MM.1S (cell line): Measurements from ENCODE around the gene ANKRD65.
"Not testable (repeated sequence)": the region's sequence is repeated elsewhere in the genome, so short reads cannot be mapped to it uniquely, and the experiment has no call there.

Source experiments
- DNase-seq: peaks from one replicate; pipeline ENCODE4 v3.0.0-alpha.2; 2015
- H2AFZ ChIP-seq: fragments of 300-600 bp; sonication (generic); 2 replicates; pipeline ENCODE4 v1.6.0; 2016; ENCODE audit warnings: antibody characterized with exemption, low read length
- H3F3A ChIP-seq: fragments of 300-600 bp; sonication (generic); 2 replicates; pipeline ENCODE4 v1.6.1; 2016; ENCODE audit warnings: mild to moderate bottlenecking, antibody characterized with exemption, low read length, moderate library complexity, mixed read lengths; ENCODE audit not compliant: insufficient read depth
- H3K27ac ChIP-seq: fragments of 300-600 bp; sonication (generic); 2 replicates; pipeline ENCODE4 v1.5.1; 2016; ENCODE audit warnings: mild to moderate bottlenecking, low read length
- H3K27me3 ChIP-seq: fragments of 300-600 bp; sonication (generic); replicated peaks from 2 replicates; pipeline ENCODE4 v1.6.0; 2016; ENCODE audit warnings: low read length; ENCODE audit not compliant: insufficient read depth
- H3K36me3 ChIP-seq: fragments of 300-600 bp; sonication (generic); replicated peaks from 2 replicates; pipeline ENCODE4 v1.6.1; 2016; ENCODE audit warnings: mild to moderate bottlenecking, low read length, mixed read lengths; ENCODE audit not compliant: insufficient read depth
- H3K4me1 ChIP-seq: fragments of 300-600 bp; sonication (generic); 2 replicates; pipeline ENCODE4 v1.6.1; 2016; ENCODE audit warnings: low read length, mixed read lengths
- H3K4me2 ChIP-seq: fragments of 300-600 bp; sonication (generic); 2 replicates; pipeline ENCODE4 v1.6.0; 2016; ENCODE audit warnings: low read depth, low read length
- H3K4me3 ChIP-seq: fragments of 300-600 bp; sonication (generic); 2 replicates; pipeline ENCODE4 v1.5.1; 2016; ENCODE audit warnings: low read length, mixed read lengths
- H3K79me2 ChIP-seq: fragments of 300-600 bp; sonication (generic); 2 replicates; pipeline ENCODE4 v1.6.1; 2016; ENCODE audit warnings: mixed run types, low read length, mixed read lengths
- H3K9ac ChIP-seq: fragments of 300-600 bp; sonication (generic); 2 replicates; pipeline ENCODE4 v1.6.1; 2016; ENCODE audit warnings: low read length, mixed read lengths
- H3K9me2 ChIP-seq: fragments of 300-600 bp; sonication (generic); replicated peaks from 2 replicates; pipeline ENCODE4 v1.6.1; 2016; ENCODE audit warnings: mild to moderate bottlenecking, low read length, mixed read lengths; ENCODE audit not compliant: insufficient read depth
- H3K9me3 ChIP-seq: fragments of 300-600 bp; sonication (generic); replicated peaks from 2 replicates; pipeline ENCODE4 v1.6.1; 2016; ENCODE audit warnings: mild to moderate bottlenecking, low read length, mixed read lengths; ENCODE audit not compliant: insufficient read depth
- H4K20me1 ChIP-seq: fragments of 300-600 bp; sonication (generic); 2 replicates; pipeline ENCODE4 v1.6.1; 2016; ENCODE audit warnings: mild to moderate bottlenecking, low read length, moderate library complexity, mixed read lengths; ENCODE audit not compliant: insufficient read depth
- EZH2 ChIP-seq: fragments of 300-600 bp; sonication (generic); optimal IDR thresholded peaks from 2 replicates; pipeline ENCODE3; 2017; ENCODE audit warnings: low read depth, mild to moderate bottlenecking, antibody characterized with exemption, low read length, mixed read lengths
- EZH2phosphoT487 ChIP-seq: fragments of 300-600 bp; sonication (generic); IDR thresholded peaks from 2 replicates; pipeline ENCODE4 v1.6.1; 2018; ENCODE audit warnings: antibody characterized with exemption, low read length
- TF ChIP-seq, protein P1 (sequence below): fragments of 300-600 bp; sonication (generic); IDR thresholded peaks from 2 replicates; pipeline ENCODE4 v1.5.1; 2016; ENCODE audit warnings: antibody characterized with exemption, low read length, mixed read lengths

ANKRD65 gene

DNA sequence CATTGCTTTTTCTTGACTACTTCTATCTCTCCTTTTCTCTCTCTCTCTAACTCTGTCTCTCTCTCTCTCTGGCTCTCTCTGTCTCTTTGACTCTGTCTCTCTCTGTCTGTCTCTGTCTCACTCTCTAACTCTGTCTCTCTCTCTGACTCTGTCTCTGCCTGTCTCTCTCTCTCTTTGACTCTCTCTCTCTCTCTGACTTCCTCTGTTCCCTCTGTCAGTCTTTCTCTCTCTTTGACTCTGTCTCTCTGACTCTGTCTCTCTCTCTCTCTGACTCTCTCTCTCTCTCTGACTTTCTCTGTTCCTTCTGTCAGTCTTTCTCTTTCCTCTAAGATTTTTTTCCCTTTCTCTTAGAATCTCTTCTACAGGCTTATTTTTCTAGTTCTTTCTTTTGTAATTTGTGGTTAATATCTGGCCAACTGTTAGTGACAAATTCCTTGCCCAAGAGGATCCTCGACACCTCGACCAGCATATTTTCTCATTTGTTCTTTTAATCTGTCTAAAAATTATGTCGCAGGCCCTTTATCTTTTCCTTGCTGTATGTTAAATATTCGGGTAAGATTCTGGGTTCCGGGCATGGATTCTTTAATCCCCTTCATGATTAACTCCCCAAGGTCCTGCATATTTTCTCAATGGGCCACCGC lies 28.1 kb upstream of the ANKRD65 start, which contains the start of gene ATAD3C:
Gene ATAD3C (plus strand): TSS at position 591 of the 641 bp plus-strand sequence. CDS start 995 bp downstream, outside the sequence.
- Histone ChIP-seq H2AFZ (no peak within 1 kb of the TSS), H4K20me1 (no peaks in the 10 kb centered on the region), H3K27ac (no peak within 1 kb of the TSS), H3K9ac (no peak within 1 kb of the TSS), H3K4me1 (no peaks in the 10 kb centered on the region), H3K9me3 (no peaks in the 10 kb centered on the region), H3K27me3 (peaks cover 44% of the 10 kb centered on the region), H3K4me3 (no peak within 1 kb of the TSS), H3F3A (no peaks in the 10 kb centered on the region), H3K9me2 (no peaks in the 10 kb centered on the region), H3K4me2 (no peak within 1 kb of the TSS), H3K36me3 (no peaks in the 10 kb centered on the region), H3K79me2 (no peaks in the 10 kb centered on the region)
- no peak for DNase-seq
- TF ChIP-seq EZH2phosphoT487 (no peak), EZH2 (no peak)
- TF ChIP-seq, protein P1, sequence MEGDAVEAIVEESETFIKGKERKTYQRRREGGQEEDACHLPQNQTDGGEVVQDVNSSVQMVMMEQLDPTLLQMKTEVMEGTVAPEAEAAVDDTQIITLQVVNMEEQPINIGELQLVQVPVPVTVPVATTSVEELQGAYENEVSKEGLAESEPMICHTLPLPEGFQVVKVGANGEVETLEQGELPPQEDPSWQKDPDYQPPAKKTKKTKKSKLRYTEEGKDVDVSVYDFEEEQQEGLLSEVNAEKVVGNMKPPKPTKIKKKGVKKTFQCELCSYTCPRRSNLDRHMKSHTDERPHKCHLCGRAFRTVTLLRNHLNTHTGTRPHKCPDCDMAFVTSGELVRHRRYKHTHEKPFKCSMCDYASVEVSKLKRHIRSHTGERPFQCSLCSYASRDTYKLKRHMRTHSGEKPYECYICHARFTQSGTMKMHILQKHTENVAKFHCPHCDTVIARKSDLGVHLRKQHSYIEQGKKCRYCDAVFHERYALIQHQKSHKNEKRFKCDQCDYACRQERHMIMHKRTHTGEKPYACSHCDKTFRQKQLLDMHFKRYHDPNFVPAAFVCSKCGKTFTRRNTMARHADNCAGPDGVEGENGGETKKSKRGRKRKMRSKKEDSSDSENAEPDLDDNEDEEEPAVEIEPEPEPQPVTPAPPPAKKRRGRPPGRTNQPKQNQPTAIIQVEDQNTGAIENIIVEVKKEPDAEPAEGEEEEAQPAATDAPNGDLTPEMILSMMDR, result no peak

DNA sequence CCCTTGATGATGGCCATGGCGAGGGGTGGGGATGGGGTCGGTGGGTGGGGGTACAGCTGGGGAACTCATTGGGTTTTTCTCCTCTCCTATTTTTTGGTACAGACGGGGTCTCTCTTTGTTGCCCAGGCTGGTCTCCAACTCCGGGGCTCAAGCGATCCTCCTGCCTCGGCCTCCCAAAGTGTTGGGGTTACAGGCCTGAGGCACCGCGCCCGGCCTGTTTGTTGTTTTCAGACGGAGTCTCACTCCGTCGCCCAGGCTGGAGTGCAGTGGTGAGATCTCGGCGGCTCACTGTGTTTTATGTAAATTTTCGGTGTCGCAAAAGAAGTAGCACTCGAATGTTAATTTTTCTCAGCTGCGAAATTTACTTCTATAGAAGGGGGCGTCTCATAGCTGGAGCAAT lies 25.6 kb upstream of the ANKRD65 start:
- H3K79me2 ChIP-seq, H3K9me2 ChIP-seq, H4K20me1 ChIP-seq, H3K27ac ChIP-seq, H3K9me3 ChIP-seq, H3K9ac ChIP-seq, H3K36me3 ChIP-seq, H3K4me1 ChIP-seq, H3K4me3 ChIP-seq, H3F3A ChIP-seq, H2AFZ ChIP-seq, H3K4me2 ChIP-seq, DNase-seq: not testable (repeated sequence)
- H3K27me3 ChIP-seq, result peaks cover 33% of the 10 kb centered on the region

- H2AFZ ChIP-seq, result no peak overlapping the region
- H3K9me3 ChIP-seq, result no peaks in the 10 kb centered on the region
- H3K9me2 ChIP-seq, result no peaks in the 10 kb centered on the region
- no peaks in the 10 kb centered on the region; the same call in 1 of the 2 replicates for H3K4me1 ChIP-seq
- no peak overlapping the region for H3K27ac ChIP-seq
- no peak overlapping the region for H3K9ac ChIP-seq
- peaks cover 26% of the 10 kb centered on the region for H3K27me3 ChIP-seq
- H3K4me2 ChIP-seq, result no peak overlapping the region
- H3K36me3 ChIP-seq, result no peaks in the 10 kb centered on the region
- TF ChIP-seq, protein P1, result no peak
- TF ChIP-seq EZH2 (no peak), EZH2phosphoT487 (no peak)
- H3F3A ChIP-seq, result no peaks in the 10 kb centered on the region
- DNase-seq, result no peak
- no peaks in the 10 kb centered on the region for H4K20me1 ChIP-seq
- no peaks in the 10 kb centered on the region for H3K79me2 ChIP-seq
- no peak overlapping the region for H3K4me3 ChIP-seq
Measured at GRCh38 chr1:1442069-1442770, 21.1 kb upstream of the ANKRD65 start.
